SK-N-MC (cell line): ENCODE data around the gene CACNB2.

Source experiments
- EZH2 ChIP-seq: fragments of 200-600 bp; sonication (generic); IDR thresholded peaks from one replicate; pipeline ENCODE4 v1.6.1; 2017; ENCODE audit warnings: antibody characterized with exemption
- FOXP2 ChIP-seq: optimal IDR thresholded peaks from 2 replicates; pipeline ENCODE3; 2011; ENCODE audit warnings: mild to moderate bottlenecking, moderate library complexity; ENCODE audit not compliant: insufficient read depth; ENCODE audit errors: extremely low read length, control extremely low read depth
- POLR2AphosphoS5 ChIP-seq: IDR thresholded peaks from 2 replicates; pipeline ENCODE4 v1.6.1; 2012; ENCODE audit warnings: mild to moderate bottlenecking, low read depth, low read length, borderline replicate concordance

DNA sequence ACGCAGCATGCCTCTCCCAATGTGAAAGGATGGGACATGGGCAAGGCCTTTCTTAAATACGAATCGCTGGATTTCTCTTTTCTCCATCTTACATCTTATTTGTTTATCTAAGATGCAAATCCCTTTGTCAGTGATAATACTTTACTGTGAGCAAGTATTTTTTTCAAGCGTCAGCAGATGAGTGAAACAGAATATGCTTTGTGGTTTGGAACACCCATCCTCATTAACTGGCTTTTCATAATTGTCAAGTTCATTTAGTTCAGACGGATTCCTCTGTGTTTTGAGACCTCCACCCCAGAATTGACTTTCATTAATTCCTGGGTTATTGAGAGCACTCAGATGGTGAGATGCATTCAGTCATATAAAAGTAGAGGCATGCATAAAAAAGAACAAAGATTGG lies 361.4 kb downstream of the CACNB2 start:
- no peak for TF ChIP-seq POLR2AphosphoS5
- no peak for TF ChIP-seq EZH2
- TF ChIP-seq FOXP2, result no peak
